Endothelial cell of umbilical vein (primary cell): ENCODE measurements around the gene MT1HL1. TPM values are rescaled to one million over a fixed set of nuclear protein-coding genes. Genes with fewer than 3 reads are reported as not detected.
"Not testable (repeated sequence)": the region's sequence is repeated elsewhere in the genome, so short reads cannot be mapped to it uniquely, and the experiment has no call there.

Experiments
- BruUV-seq: library from RNA; stranded (reverse); fragments of 400-500 nt; replicated peaks from 2 replicates; lab custom pipeline; 2021; lab: Mats Ljungman, UMichigan
- CTCF ChIA-PET: fragments of 300-600, 350-600 bp; sonication (Branson Sonifier 250); formaldehyde crosslinking; loops from one replicate; lab custom pipeline; 2021; ENCODE audit warnings: antibody characterized with exemption, inconsistent platforms; lab: Charles Lee
- POLR2A ChIA-PET: fragments of 300-600, 350-600 bp; sonication (Branson Sonifier 250); formaldehyde crosslinking; loops from one replicate; lab custom pipeline; 2021; ENCODE audit warnings: antibody characterized with exemption, inconsistent platforms; lab: Charles Lee
- DNase-seq: peaks from one replicate; pipeline ENCODE4 v3.0.0-alpha.2; 2011; ENCODE audit warnings: low read depth, low spot score
- FAIRE-seq: peaks from 2 replicates; lab custom pipeline; 2011; peaks lifted over from hg19 to GRCh38; lab: Jason Lieb, UNC
- H2AFZ ChIP-seq: 2 replicates; pipeline ENCODE4 v1.6.0; 2012; ENCODE audit warnings: low read depth, low read length, control low read depth, inconsistent platforms
- H3K27ac ChIP-seq: 2 replicates; pipeline ENCODE4 v1.5.1; 2011; ENCODE audit warnings: low read depth, mild to moderate bottlenecking, control low read depth, low read length, moderate library complexity; ENCODE audit not compliant: insufficient read depth
- H3K27me3 ChIP-seq, 2 experiments: 2 replicates each; pipeline versions ENCODE4 v1.6.0 to v1.6.1; 2011; ENCODE audit warnings: low read length in 2 of 2, mixed read lengths in 1 of 2; ENCODE audit not compliant: control insufficient read depth in 2 of 2, insufficient read depth in 2 of 2
- H3K36me3 ChIP-seq, 2 experiments: 2 replicates in 1 of 2; 3 replicates in 1 of 2; pipeline ENCODE4 v1.5.1; 2011; ENCODE audit warnings: low read length in 2 of 2, mild to moderate bottlenecking in 1 of 2, moderate library complexity in 1 of 2; ENCODE audit not compliant: control insufficient read depth in 2 of 2, insufficient read depth in 2 of 2; ENCODE audit errors: extremely low read depth in 1 of 2
- H3K4me1 ChIP-seq: 3 replicates; pipeline ENCODE4 v1.5.1; 2011; ENCODE audit warnings: mild to moderate bottlenecking, low read length; ENCODE audit not compliant: control insufficient read depth, insufficient read depth; ENCODE audit errors: extremely low read depth
- H3K4me2 ChIP-seq: 2 replicates; pipeline ENCODE4 v1.6.1; 2011; ENCODE audit warnings: low read length, control low read depth, mixed read lengths; ENCODE audit not compliant: insufficient read depth
- H3K4me3 ChIP-seq, 3 experiments: fragments of 200-600 bp in 1 of 3; sonication (generic), shearing (Covaris generic) in 1 of 3; replicated peaks in 1 of 3; 2 replicates each; pipeline ENCODE4 v1.5.1; 2011 to 2016; ENCODE audit warnings: control low read depth in 3 of 3, low read length in 3 of 3, mild to moderate bottlenecking in 2 of 3, inconsistent platforms in 1 of 3, low read depth in 1 of 3, moderate library complexity in 1 of 3; ENCODE audit not compliant: insufficient read depth in 1 of 3
- H3K79me2 ChIP-seq: 2 replicates; pipeline ENCODE4 v1.6.0; 2012; ENCODE audit warnings: low read length, inconsistent platforms; ENCODE audit not compliant: control insufficient read depth, insufficient read depth
- H3K9ac ChIP-seq: replicated peaks from 2 replicates; pipeline ENCODE3; 2011; ENCODE audit warnings: low read length, control low read depth; ENCODE audit not compliant: insufficient read depth; ENCODE audit errors: extremely low read depth
- H3K9me1 ChIP-seq: replicated peaks from 3 replicates; pipeline ENCODE4 v1.6.0; 2011; ENCODE audit warnings: mild to moderate bottlenecking, low read length; ENCODE audit not compliant: control insufficient read depth, insufficient read depth; ENCODE audit errors: extremely low read depth
- H3K9me3 ChIP-seq: replicated peaks from 2 replicates; pipeline ENCODE4 v1.5.1; 2012; ENCODE audit warnings: low read length, inconsistent platforms; ENCODE audit not compliant: control insufficient read depth, insufficient read depth
- H4K20me1 ChIP-seq: replicated peaks from 2 replicates; pipeline ENCODE3; 2011; ENCODE audit warnings: mild to moderate bottlenecking, low read length; ENCODE audit not compliant: control insufficient read depth, insufficient read depth; ENCODE audit errors: extremely low read depth
- GATA2 ChIP-seq: IDR thresholded peaks from 2 replicates; pipeline ENCODE4 v1.7.0; 2011; ENCODE audit warnings: low read depth, mild to moderate bottlenecking, moderate library complexity, mixed read lengths, low read length; ENCODE audit not compliant: insufficient read length, insufficient read depth
- JUN ChIP-seq: IDR thresholded peaks from 2 replicates; pipeline ENCODE4 v1.6.1; 2011; ENCODE audit warnings: borderline replicate concordance, low read depth; ENCODE audit not compliant: insufficient read length, insufficient read depth
- dilution Hi-C: fragments of 300-500 bp; cut with MboI; formaldehyde crosslinking; loops from one replicate; pipeline ENCODE4 v1.15.0; 2019; ENCODE audit warnings: low sequenced_read_pairs; ENCODE audit not compliant: extremely low pct_ligation_motif_present
- intact Hi-C: fragments of 100-400 bp; cut with micrococcal nuclease; formaldehyde crosslinking; loops from one replicate; pipeline ENCODE4 v1.10.0; 2022
- polyA plus RNA-seq, 4 experiments: library from polyadenylated mRNA; depleted of rRNA in 3 of 4; stranded (reverse) in 3 of 4; unstranded in 1 of 4; fragments of >200 nt; gene quantifications; 2 replicates each; pipeline versions ENCODE4 v1.2.1 to v1.2.3, GENCODE V29; 2011 to 2012; ENCODE audit warnings: missing spikeins in 1 of 4
- total RNA-seq: library from RNA; stranded (reverse); gene quantifications from 2 replicates; pipeline ENCODE4 v1.2.3, GENCODE V29; 2021

Gene MT1HL1
- total and polyA plus RNA-seq, 2 donors (not counting 3 experiments of a cell fraction or from before 2014, with no cell fraction given) = not detected

DNA sequence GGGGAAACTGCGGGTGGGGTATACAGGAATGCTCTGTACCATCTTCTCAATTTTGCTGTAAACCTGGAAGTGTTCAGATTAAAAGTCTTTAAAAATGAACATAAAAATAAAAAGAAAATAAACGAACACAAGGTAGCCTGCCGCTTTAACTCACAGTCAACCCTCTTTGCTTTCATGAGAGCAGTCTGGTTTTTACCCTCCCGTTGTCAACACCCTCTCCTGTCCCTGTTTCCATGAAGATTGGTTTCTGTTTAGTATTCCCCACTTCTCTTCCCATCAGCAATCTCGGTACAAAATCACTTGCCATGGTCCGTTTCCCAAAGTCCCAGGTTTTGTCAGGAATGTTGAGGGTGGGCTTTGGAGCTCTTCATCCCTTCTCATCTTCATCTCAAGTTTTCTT, 28.8 kb downstream of the MT1HL1 start:
- CTCF ChIA-PET = no interaction called here
- Histone ChIP-seq H3K4me1 (no peaks in the 10 kb centered on the region), H3K27ac (no peak overlapping the region), H3K79me2 (no peaks in the 10 kb centered on the region), H2AFZ (no peak overlapping the region), H3K9ac (no peak overlapping the region), H3K4me2 (no peak overlapping the region), H3K9me1 (no peaks in the 10 kb centered on the region), H4K20me1 (no peaks in the 10 kb centered on the region), H3K27me3 (no peaks in the 10 kb centered on the region), H3K9me3 (peaks cover 3% of the 10 kb centered on the region), H3K4me3 (no peak overlapping the region), H3K36me3 (no peaks in the 10 kb centered on the region)
- no TSS peak for BruUV-seq
- POLR2A ChIA-PET = no interaction called here
- no peak for TF ChIP-seq JUN
- TF ChIP-seq GATA2 = no peak
- no peak for DNase-seq
- FAIRE-seq = no peak
- dilution Hi-C loops (no loop called here), intact Hi-C loops (no loop called here)

DNA sequence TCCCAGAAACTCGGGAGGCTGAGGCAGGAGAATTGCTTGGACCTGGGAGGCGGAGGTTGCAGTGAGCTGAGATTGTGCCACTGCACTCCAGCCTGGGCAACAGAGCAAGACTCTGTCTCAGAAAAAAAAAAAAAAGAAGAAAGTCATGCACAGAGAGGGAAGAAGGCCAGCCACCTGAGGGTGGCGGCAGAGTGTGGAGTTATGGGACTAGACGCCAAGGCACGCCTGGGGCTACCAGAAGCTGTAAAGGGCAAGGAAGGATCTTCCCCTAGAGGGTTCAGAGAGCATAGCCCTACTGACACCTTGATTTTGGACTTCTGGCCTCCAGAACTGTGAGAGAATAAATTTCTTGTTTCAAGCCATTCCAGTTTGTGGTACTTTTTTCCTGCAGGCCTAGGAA, 30.2 kb downstream of the MT1HL1 start:
- H3K4me1 ChIP-seq, FAIRE-seq, POLR2A ChIA-PET, H3K27ac ChIP-seq, H3K79me2 ChIP-seq, H3K27me3 ChIP-seq, H3K9ac ChIP-seq, H3K9me1 ChIP-seq, H4K20me1 ChIP-seq, H3K4me2 ChIP-seq, H3K36me3 ChIP-seq, BruUV-seq, DNase-seq, dilution Hi-C loops, CTCF ChIA-PET, intact Hi-C loops, H3K4me3 ChIP-seq, H2AFZ ChIP-seq, H3K9me3 ChIP-seq: not testable (repeated sequence)
